Esophagus muscularis mucosa (tissue), 4 donors: Measurements from ENCODE around the gene IRX2. TPM values are rescaled to one million over a fixed set of nuclear protein-coding genes. Genes with fewer than 3 reads are reported as not detected.

Experiments used
- DNase-seq: peaks from one replicate; pipeline ENCODE4 v3.0.0-alpha.2; 2017; ENCODE audit errors: extremely low spot score
- H3K27ac ChIP-seq, 4 donors: fragments of 200-600 bp; sonication (generic); replicated peaks in 1 of 4; 1 replicate in 3 of 4; 2 replicates in 1 of 4; pipeline ENCODE4 v1.5.1; 2016 to 2019; ENCODE audit warnings: mild to moderate bottlenecking in 1 of 4
- H3K27me3 ChIP-seq, 4 donors: fragments of 200-600 bp; sonication (generic); one replicate each; pipeline versions ENCODE4 v1.5.1 to v1.6.0; 2016 to 2019
- H3K36me3 ChIP-seq, 4 donors: fragments of 200-600 bp; sonication (generic); one replicate each; pipeline ENCODE4 v1.5.1; 2016 to 2019
- H3K4me1 ChIP-seq, 4 donors: fragments of 200-600 bp; sonication (generic); one replicate each; pipeline ENCODE4 v1.5.1; 2016 to 2019
- H3K4me3 ChIP-seq, 4 donors: fragments of 200-600 bp; sonication (generic); 1 replicate in 2 of 4; 2 replicates in 2 of 4; pipeline ENCODE4 v1.5.1; 2016 to 2019; ENCODE audit warnings: mild to moderate bottlenecking in 4 of 4, moderate library complexity in 1 of 4
- H3K9me3 ChIP-seq, 4 donors: fragments of 200-600 bp; sonication (generic); 1 replicate in 3 of 4; 2 replicates in 1 of 4; pipeline ENCODE4 v1.5.1; 2016 to 2019
- CTCF ChIP-seq, 3 experiments: fragments of 200-600 bp in 2 of 3; fragments of 450-650 bp in 1 of 3; sonication (generic) in 2 of 3; IDR thresholded peaks; one replicate each; pipeline ENCODE4 v1.5.1; 2017 to 2019; ENCODE audit warnings: antibody characterized with exemption in 3 of 3, mild to moderate bottlenecking in 2 of 3, moderate library complexity in 1 of 3
- EP300 ChIP-seq: sonication (generic); formaldehyde crosslinking; IDR thresholded peaks from one replicate; pipeline ENCODE4 v1.6.1; 2017; ENCODE audit warnings: antibody characterized with exemption
- POLR2A ChIP-seq: fragments of 450-650 bp; IDR thresholded peaks from one replicate; pipeline ENCODE4 v1.6.1; 2017; ENCODE audit warnings: antibody characterized with exemption, moderate library complexity, mild to moderate bottlenecking, low read depth
- POLR2AphosphoS5 ChIP-seq, 2 donors: sonication (generic); formaldehyde crosslinking; IDR thresholded peaks; one replicate each; pipeline ENCODE4 v1.6.1; 2017; ENCODE audit warnings: antibody characterized with exemption in 2 of 2
- WGBS: methylation state at CpG from one replicate; pipeline ENCODE4 v1.1.5; 2018; 5-methylcytosine and 5-hydroxymethylcytosine counted together
- intact Hi-C: fragments of 100-400 bp; cut with DNase I; formaldehyde crosslinking; loops from one replicate; pipeline ENCODE4 v1.15.1; 2023
- total RNA-seq, 4 donors: library from RNA; depleted of rRNA; stranded (reverse); fragments of >200 nt; gene quantifications; one replicate each; pipeline versions ENCODE4 v1.1.0 to v1.2.1, GENCODE V29; 2016

The IRX2 gene
- total RNA-seq, 4 donors from 2014 or later, result 0.17 to 0.26 TPM; not detected in 2

DNA sequence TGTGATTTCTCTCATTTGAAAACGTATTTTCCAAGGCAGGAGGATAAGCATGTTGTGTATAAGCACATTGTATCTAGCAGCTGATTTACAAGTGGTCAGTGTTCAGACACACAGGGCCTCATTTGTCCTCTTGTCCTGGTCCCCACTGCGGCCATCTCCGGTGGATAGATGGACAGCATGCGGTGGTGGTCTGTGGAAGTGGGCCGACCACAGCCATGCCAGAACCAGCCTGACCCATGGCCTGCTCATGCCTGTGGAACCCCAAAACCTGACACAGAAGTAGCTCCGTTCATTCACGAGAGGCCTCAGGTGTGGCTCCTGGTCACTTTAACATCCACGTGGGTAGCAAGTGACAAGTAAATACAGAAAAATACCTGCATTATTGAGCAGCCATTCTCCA lies 14.6 kb downstream of the IRX2 start:
- Histone ChIP-seq H3K4me1 (peaks cover 7 to 21% (median 18%) of the 10 kb centered on the region in 4 donors), H3K27me3 (peaks cover 0 to 90% (median 33%) of the 10 kb centered on the region in 4 donors), H3K9me3 (peaks cover 0 to 6% (median 0%) of the 10 kb centered on the region in 4 donors), H3K27ac (no peak overlapping the region), H3K4me3 (no peak overlapping the region), H3K36me3 (no peaks in the 10 kb centered on the region)
- no peak for DNase-seq
- 84% methylated on average over 8 of the region's 8 CpGs for WGBS
- no peak for TF ChIP-seq POLR2AphosphoS5 (IDR thresholded peaks at IDR 0.05)
- TF ChIP-seq EP300, result no peak
- no peak for TF ChIP-seq POLR2A
- no peak for TF ChIP-seq CTCF (IDR thresholded peaks at IDR 0.05)
- intact Hi-C loops, result no loop called here

- no peak for DNase-seq
Measured at GRCh38 chr5:2735996-2736395, 15.5 kb downstream of the IRX2 start.

GRCh38 chr5:2732850-2733249 lies 18.6 kb downstream of the IRX2 start:
- Histone ChIP-seq H3K27ac (no peak overlapping the region), H3K9me3 (peaks cover 0 to 6% (median 0%) of the 10 kb centered on the region in 4 donors), H3K4me1 (no peaks in the 10 kb centered on the region), H3K36me3 (no peaks in the 10 kb centered on the region), H3K27me3 (peaks cover 0 to 85% (median 5%) of the 10 kb centered on the region in 4 donors), H3K4me3 (no peak overlapping the region)
- WGBS, result 74% methylated on average over 3 of the region's 3 CpGs
- intact Hi-C loops, result no loop called here
- TF ChIP-seq POLR2AphosphoS5 (IDR thresholded peaks at IDR 0.05), result no peak
- no peak for TF ChIP-seq CTCF (IDR thresholded peaks at IDR 0.05)
- no peak for TF ChIP-seq EP300
- TF ChIP-seq POLR2A, result no peak
- DNase-seq, result no peak

More at GRCh38 chr5:2735996-2736395, 15.5 kb downstream of the IRX2 start:
- WGBS, result 63% methylated on average over 3 of the region's 3 CpGs
- Histone ChIP-seq H3K9me3 (peaks cover 0 to 6% (median 0%) of the 10 kb centered on the region in 4 donors), H3K36me3 (no peaks in the 10 kb centered on the region), H3K27me3 (peaks cover 0 to 89% (median 28%) of the 10 kb centered on the region in 4 donors), H3K4me1 (peaks cover 7 to 21% (median 18%) of the 10 kb centered on the region in 4 donors), H3K27ac (no peak overlapping the region), H3K4me3 (no peak overlapping the region)
- intact Hi-C loops, result no loop called here
- TF ChIP-seq CTCF (IDR thresholded peaks at IDR 0.05) (no peak), POLR2A (no peak), POLR2AphosphoS5 (IDR thresholded peaks at IDR 0.05) (no peak), EP300 (no peak)

- H3K27me3 ChIP-seq, result peaks cover 0 to 85% (median 3%) of the 10 kb centered on the region in 4 donors
- no peak overlapping the region for H3K4me3 ChIP-seq
- H3K36me3 ChIP-seq, result no peaks in the 10 kb centered on the region
- H3K27ac ChIP-seq, result no peak overlapping the region
- no peaks in the 10 kb centered on the region for H3K4me1 ChIP-seq
- TF ChIP-seq POLR2A (no peak), POLR2AphosphoS5 (IDR thresholded peaks at IDR 0.05) (no peak), EP300 (no peak)
- intact Hi-C loops, result no loop called here
- WGBS, result 50% methylated on average over 3 of the region's 4 CpGs
- no peak for DNase-seq
- H3K9me3 ChIP-seq, result peaks cover 0 to 5% (median 0%) of the 10 kb centered on the region in 4 donors
Measured at GRCh38 chr5:2732004-2732403, 19.5 kb downstream of the IRX2 start.

- H3K27me3 ChIP-seq, result peaks cover 0 to 83% (median 2%) of the 10 kb centered on the region in 4 donors
- DNase-seq, result no peak
- no peaks in the 10 kb centered on the region for H3K4me1 ChIP-seq
- WGBS, result 57% methylated on average over 7 of the region's 7 CpGs
- H3K4me3 ChIP-seq, result no peak overlapping the region
- no peaks in the 10 kb centered on the region for H3K36me3 ChIP-seq
- intact Hi-C loops, result no loop called here
- H3K9me3 ChIP-seq, result no peaks in the 10 kb centered on the region
- H3K27ac ChIP-seq, result no peak overlapping the region
- TF ChIP-seq POLR2AphosphoS5 (IDR thresholded peaks at IDR 0.05) (no peak), POLR2A (no peak), EP300 (no peak), CTCF (IDR thresholded peaks at IDR 0.05) (no peak)
Measured at GRCh38 chr5:2729189-2729588, 22.3 kb downstream of the IRX2 start.
